Astrocyte (in vitro differentiated cells and primary cell): Measurements from ENCODE around the gene ZNF780A. TPM values are rescaled to one million over a fixed set of nuclear protein-coding genes. Genes with fewer than 3 reads are reported as not detected.

ENCODE experiments used
- DNase-seq: peaks from one replicate; pipeline ENCODE4 v3.0.0-alpha.2; 2010; ENCODE audit warnings: low read depth
- FAIRE-seq: peaks from 2 replicates; lab custom pipeline; 2011; peaks lifted over from hg19 to GRCh38; lab: Jason Lieb, UNC
- H2AFZ ChIP-seq: 2 replicates; pipeline ENCODE4 v1.6.0; 2012; ENCODE audit warnings: low read depth, low read length, inconsistent platforms
- H3K27ac ChIP-seq: 2 replicates; pipeline ENCODE4 v1.5.1; 2011; ENCODE audit warnings: low read depth, low read length, inconsistent platforms
- H3K27me3 ChIP-seq: 2 replicates; pipeline ENCODE4 v1.6.0; 2011; ENCODE audit warnings: low read length, inconsistent platforms; ENCODE audit not compliant: insufficient read depth
- H3K36me3 ChIP-seq: 2 replicates; pipeline ENCODE4 v1.5.1; 2011; ENCODE audit warnings: low read length, inconsistent platforms; ENCODE audit not compliant: insufficient read depth
- H3K4me1 ChIP-seq: 2 replicates; pipeline ENCODE4 v1.5.1; 2011; ENCODE audit warnings: low read length, inconsistent platforms; ENCODE audit not compliant: insufficient read depth
- H3K4me2 ChIP-seq: 2 replicates; pipeline ENCODE4 v1.6.0; 2012; ENCODE audit warnings: low read length, inconsistent platforms
- H3K4me3 ChIP-seq: 2 replicates; pipeline ENCODE4 v1.5.1; 2011; ENCODE audit warnings: low read depth, mild to moderate bottlenecking, low read length, inconsistent platforms; ENCODE audit not compliant: insufficient read depth
- H3K79me2 ChIP-seq: 2 replicates; pipeline ENCODE4 v1.6.0; 2012; ENCODE audit warnings: mild to moderate bottlenecking, low read length, inconsistent platforms; ENCODE audit not compliant: insufficient read depth
- H3K9ac ChIP-seq: 2 replicates; pipeline ENCODE4 v1.6.0; 2012; ENCODE audit warnings: mild to moderate bottlenecking, low read length, inconsistent platforms
- H3K9me3 ChIP-seq: 2 replicates; pipeline ENCODE4 v1.5.1; 2012; ENCODE audit warnings: low read depth, mild to moderate bottlenecking, low read length, inconsistent platforms; ENCODE audit not compliant: insufficient read depth
- H4K20me1 ChIP-seq: 2 replicates; pipeline ENCODE4 v1.6.0; 2012; ENCODE audit warnings: low read length, inconsistent platforms; ENCODE audit not compliant: insufficient read depth
- H3K27ac Mint-ChIP-seq: one replicate; pipeline ENCODE4 v1.8.0; 2021; ENCODE audit warnings: mild to moderate bottlenecking, mixed read lengths; ENCODE audit not compliant: unreplicated experiment
- H3K27me3 Mint-ChIP-seq: one replicate; pipeline ENCODE4 v1.8.0; 2021; ENCODE audit warnings: low read depth, mixed read lengths; ENCODE audit not compliant: unreplicated experiment
- H3K36me3 Mint-ChIP-seq: one replicate; pipeline ENCODE4 v1.8.0; 2021; ENCODE audit warnings: low read depth, mixed read lengths; ENCODE audit not compliant: unreplicated experiment
- H3K4me1 Mint-ChIP-seq: one replicate; pipeline ENCODE4 v1.8.0; 2021; ENCODE audit warnings: low read depth, mixed read lengths; ENCODE audit not compliant: unreplicated experiment
- H3K4me3 Mint-ChIP-seq: one replicate; pipeline ENCODE4 v1.8.0; 2021; ENCODE audit warnings: mild to moderate bottlenecking, moderate library complexity, mixed read lengths; ENCODE audit not compliant: unreplicated experiment
- H3K9me3 Mint-ChIP-seq: one replicate; pipeline ENCODE4 v1.8.0; 2021; ENCODE audit warnings: mild to moderate bottlenecking, mixed read lengths; ENCODE audit not compliant: unreplicated experiment
- EZH2 ChIP-seq: IDR thresholded peaks from 2 replicates; pipeline ENCODE4 v1.6.1; 2012; ENCODE audit warnings: mild to moderate bottlenecking, low read length, inconsistent platforms; ENCODE audit not compliant: insufficient read depth
- total RNA-seq: library from RNA; stranded (reverse); gene quantifications from 2 replicates; pipeline ENCODE4 v1.2.1, GENCODE V29; 2021
- TF ChIP-seq, protein P1 (sequence below): IDR thresholded peaks from 2 replicates; pipeline ENCODE4 v1.5.1; 2011; ENCODE audit warnings: low read depth, mild to moderate bottlenecking, inconsistent platforms, low read length, moderate library complexity; ENCODE audit not compliant: insufficient read depth

ZNF780A gene
- total RNA-seq, 1 donor from 2014 or later: 18.7 TPM

DNA sequence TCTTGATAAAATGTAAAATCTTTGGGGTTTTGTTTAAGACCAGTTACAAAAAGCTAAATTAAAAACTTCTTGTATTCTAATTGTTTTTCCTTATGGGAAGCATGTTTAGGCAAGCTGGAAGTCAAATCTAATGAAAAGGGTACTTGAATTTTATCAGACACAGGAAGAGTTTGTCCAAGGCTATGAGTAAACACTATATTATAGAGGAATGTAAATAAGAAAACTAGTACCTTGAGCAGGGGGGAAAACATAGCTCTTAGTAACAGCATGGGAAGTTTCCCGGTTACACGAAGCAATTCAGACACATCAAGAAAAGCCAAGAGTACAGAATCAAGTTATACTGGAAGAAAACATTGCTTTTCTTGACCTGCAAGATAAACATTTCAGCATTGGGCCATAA is 19.8 kb upstream of the ZNF780A start:
- FAIRE-seq (no peak), DNase-seq (no peak)
- TF ChIP-seq, protein P1, sequence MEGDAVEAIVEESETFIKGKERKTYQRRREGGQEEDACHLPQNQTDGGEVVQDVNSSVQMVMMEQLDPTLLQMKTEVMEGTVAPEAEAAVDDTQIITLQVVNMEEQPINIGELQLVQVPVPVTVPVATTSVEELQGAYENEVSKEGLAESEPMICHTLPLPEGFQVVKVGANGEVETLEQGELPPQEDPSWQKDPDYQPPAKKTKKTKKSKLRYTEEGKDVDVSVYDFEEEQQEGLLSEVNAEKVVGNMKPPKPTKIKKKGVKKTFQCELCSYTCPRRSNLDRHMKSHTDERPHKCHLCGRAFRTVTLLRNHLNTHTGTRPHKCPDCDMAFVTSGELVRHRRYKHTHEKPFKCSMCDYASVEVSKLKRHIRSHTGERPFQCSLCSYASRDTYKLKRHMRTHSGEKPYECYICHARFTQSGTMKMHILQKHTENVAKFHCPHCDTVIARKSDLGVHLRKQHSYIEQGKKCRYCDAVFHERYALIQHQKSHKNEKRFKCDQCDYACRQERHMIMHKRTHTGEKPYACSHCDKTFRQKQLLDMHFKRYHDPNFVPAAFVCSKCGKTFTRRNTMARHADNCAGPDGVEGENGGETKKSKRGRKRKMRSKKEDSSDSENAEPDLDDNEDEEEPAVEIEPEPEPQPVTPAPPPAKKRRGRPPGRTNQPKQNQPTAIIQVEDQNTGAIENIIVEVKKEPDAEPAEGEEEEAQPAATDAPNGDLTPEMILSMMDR: no peak
- no peak for TF ChIP-seq EZH2
- Histone ChIP-seq H4K20me1 (no peaks in the 10 kb centered on the region), H3K4me3 (no peak overlapping the region), H3K4me2 (no peak overlapping the region), H3K9ac (no peak overlapping the region), H3K9me3 (no peaks in the 10 kb centered on the region), H3K79me2 (no peaks in the 10 kb centered on the region), H3K27ac (no peak overlapping the region), H3K36me3 (no peaks in the 10 kb centered on the region), H2AFZ (no peak overlapping the region), H3K4me1 (no peaks in the 10 kb centered on the region), H3K27me3 (no peaks in the 10 kb centered on the region)
- H3K36me3 Mint-ChIP-seq: no peaks in the 10 kb centered on the region
- H3K9me3 Mint-ChIP-seq: peaks cover 10% of the 10 kb centered on the region
- no peaks in the 10 kb centered on the region for H3K4me1 Mint-ChIP-seq
- peaks cover 4% of the 10 kb centered on the region for H3K27me3 Mint-ChIP-seq
- no peak overlapping the region for H3K4me3 Mint-ChIP-seq
- H3K27ac Mint-ChIP-seq: no peak overlapping the region

DNA sequence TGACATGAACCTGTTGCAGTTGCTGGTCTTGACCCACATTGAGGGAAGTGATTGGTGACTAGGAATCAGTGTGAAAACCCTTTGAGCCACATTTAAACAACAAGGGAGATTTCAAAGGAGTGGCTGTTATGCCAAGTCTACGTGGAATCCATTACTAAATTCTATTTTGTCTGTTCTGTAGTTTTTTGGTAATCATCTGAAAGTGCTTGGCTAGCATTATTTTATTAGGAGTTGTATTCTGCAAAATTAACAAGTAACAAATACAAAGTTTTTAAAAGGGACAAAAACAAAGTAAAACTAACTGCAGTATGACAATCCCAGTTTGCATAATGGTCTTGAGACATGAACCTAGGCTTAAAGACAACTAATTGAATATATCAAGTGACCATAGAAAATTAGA is 14.0 kb upstream of the ZNF780A start:
- Histone ChIP-seq H3K9me3 (no peaks in the 10 kb centered on the region), H4K20me1 (no peaks in the 10 kb centered on the region), H3K4me2 (no peak overlapping the region), H3K9ac (no peak overlapping the region), H3K4me3 (no peak overlapping the region), H3K27me3 (no peaks in the 10 kb centered on the region), H3K4me1 (no peaks in the 10 kb centered on the region), H3K36me3 (no peaks in the 10 kb centered on the region), H2AFZ (no peak overlapping the region), H3K79me2 (no peaks in the 10 kb centered on the region), H3K27ac (no peak overlapping the region)
- peaks cover under 1% of the 10 kb centered on the region for H3K9me3 Mint-ChIP-seq
- H3K4me3 Mint-ChIP-seq: no peak overlapping the region
- peaks cover 19% of the 10 kb centered on the region for H3K27me3 Mint-ChIP-seq
- no peak for FAIRE-seq
- DNase-seq: no peak
- H3K4me1 Mint-ChIP-seq: no peaks in the 10 kb centered on the region
- TF ChIP-seq EZH2: no peak
- TF ChIP-seq, protein P1: no peak
- H3K36me3 Mint-ChIP-seq: no peaks in the 10 kb centered on the region
- H3K27ac Mint-ChIP-seq: no peak overlapping the region

DNA sequence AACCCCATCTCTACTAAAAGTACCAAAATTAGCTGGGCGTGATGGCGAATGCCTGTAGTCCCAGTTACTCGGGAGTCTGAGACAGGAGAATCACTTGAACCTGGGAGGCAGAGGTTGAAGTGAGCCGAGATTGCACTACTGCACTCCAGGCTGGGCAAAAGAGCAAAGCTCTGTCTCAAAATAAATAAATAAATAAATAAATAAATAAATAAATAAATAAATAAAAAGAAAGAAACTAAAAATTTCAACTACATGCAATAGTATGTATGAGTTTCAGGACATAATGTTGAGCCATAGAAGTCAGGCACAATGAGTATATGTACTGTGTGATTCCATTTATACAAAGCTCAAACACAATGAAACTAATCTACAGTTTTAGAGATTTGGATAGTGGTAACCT is 12.9 kb upstream of the ZNF780A start:
- no peak overlapping the region for H2AFZ ChIP-seq
- no peaks in the 10 kb centered on the region for H3K4me1 ChIP-seq
- Mint-ChIP-seq H3K4me3 (no peak overlapping the region), H3K27me3 (peaks cover 19% of the 10 kb centered on the region), H3K36me3 (no peaks in the 10 kb centered on the region), H3K27ac (no peak overlapping the region), H3K9me3 (no peaks in the 10 kb centered on the region), H3K4me1 (no peaks in the 10 kb centered on the region)
- no peak for DNase-seq
- H3K36me3 ChIP-seq: no peaks in the 10 kb centered on the region
- no peak for FAIRE-seq
- no peak overlapping the region for H3K9ac ChIP-seq
- H3K9me3 ChIP-seq: no peaks in the 10 kb centered on the region
- H3K4me2 ChIP-seq: no peak overlapping the region
- H3K27me3 ChIP-seq: no peaks in the 10 kb centered on the region
- TF ChIP-seq, protein P1: no peak
- TF ChIP-seq EZH2: no peak
- no peak overlapping the region for H3K27ac ChIP-seq
- no peaks in the 10 kb centered on the region for H4K20me1 ChIP-seq
- H3K4me3 ChIP-seq: no peak overlapping the region
- H3K79me2 ChIP-seq: no peaks in the 10 kb centered on the region
